Nephron (organoid): Measurements from ENCODE around the gene MT3.
"Not testable (repeated sequence)": the region's sequence is repeated elsewhere in the genome, so short reads cannot be mapped to it uniquely, and the experiment has no call there.

ENCODE experiments used
- H3K27ac Mint-ChIP-seq, 3 experiments: 2 replicates each; pipeline ENCODE4 v1.8.0; 2020; ENCODE audit warnings: mixed read lengths in 3 of 3, mild to moderate bottlenecking in 2 of 3, moderate library complexity in 1 of 3
- H3K27me3 Mint-ChIP-seq: 2 replicates; pipeline ENCODE4 v1.8.0; 2021; ENCODE audit warnings: low read depth, mild to moderate bottlenecking, moderate library complexity, mixed read lengths
- H3K36me3 Mint-ChIP-seq: 2 replicates; pipeline ENCODE4 v1.8.0; 2020; ENCODE audit warnings: low read depth, mixed read lengths
- H3K4me1 Mint-ChIP-seq: 2 replicates; pipeline ENCODE4 v1.8.0; 2020; ENCODE audit warnings: mixed read lengths
- H3K4me3 Mint-ChIP-seq, 3 experiments: 2 replicates each; pipeline ENCODE4 v1.8.0; 2020; ENCODE audit warnings: mild to moderate bottlenecking in 3 of 3, mixed read lengths in 3 of 3, moderate library complexity in 2 of 3
- H3K9me3 Mint-ChIP-seq: 2 replicates; pipeline ENCODE4 v1.8.0; 2020; ENCODE audit warnings: mixed read lengths
- CTCF ChIP-seq, 3 experiments: fragments of 200-600 bp; sonication (generic); IDR thresholded peaks; one replicate each; pipeline ENCODE4 v1.5.0; 2021; ENCODE audit warnings: antibody characterized with exemption in 3 of 3; ENCODE audit not compliant: unreplicated experiment in 3 of 3

The MT3 gene

GRCh38 chr16:56574625-56575024, 14.7 kb upstream of the MT3 start:
- H3K27ac Mint-ChIP-seq, result no peak overlapping the region
- no peak for TF ChIP-seq CTCF (IDR thresholded peaks at IDR 0.05; ENCODE audit: unreplicated experiment in 3 of 3)
- peaks cover 25% of the 10 kb centered on the region for H3K9me3 Mint-ChIP-seq
- H3K36me3 Mint-ChIP-seq, result no peaks in the 10 kb centered on the region
- no peaks in the 10 kb centered on the region for H3K27me3 Mint-ChIP-seq
- H3K4me1 Mint-ChIP-seq, result no peaks in the 10 kb centered on the region
- no peak overlapping the region for H3K4me3 Mint-ChIP-seq

GRCh38 chr16:56576585-56577299, 12.6 kb upstream of the MT3 start:
- Mint-ChIP-seq H3K36me3 (no peaks in the 10 kb centered on the region), H3K27me3 (peaks cover 15% of the 10 kb centered on the region), H3K4me1 (no peaks in the 10 kb centered on the region), H3K4me3 (no peak overlapping the region), H3K9me3 (peaks cover 25% of the 10 kb centered on the region), H3K27ac (no peak overlapping the region)
- TF ChIP-seq CTCF (IDR thresholded peaks at IDR 0.05; ENCODE audit: unreplicated experiment in 3 of 3), result peak; percentile 15 to 26 (median 21)

- Mint-ChIP-seq H3K4me3 (no peak overlapping the region), H3K27me3 (peaks cover 20% of the 10 kb centered on the region), H3K36me3 (no peaks in the 10 kb centered on the region), H3K4me1 (no peaks in the 10 kb centered on the region), H3K9me3 (peaks cover 25% of the 10 kb centered on the region), H3K27ac (no peak overlapping the region)
- no peak for TF ChIP-seq CTCF (IDR thresholded peaks at IDR 0.05; ENCODE audit: unreplicated experiment in 3 of 3)
Observed at GRCh38 chr16:56577300-56577625, 12.1 kb upstream of the MT3 start.

GRCh38 chr16:56580391-56581048, 8.8 kb upstream of the MT3 start:
- Mint-ChIP-seq H3K27ac (no peak overlapping the region), H3K9me3 (peaks cover 16% of the 10 kb centered on the region), H3K36me3 (no peaks in the 10 kb centered on the region), H3K4me3 (no peak overlapping the region), H3K4me1 (no peaks in the 10 kb centered on the region), H3K27me3 (peaks cover 44% of the 10 kb centered on the region)
- TF ChIP-seq CTCF (IDR thresholded peaks at IDR 0.05; ENCODE audit: unreplicated experiment in 3 of 3), result no peak

DNA sequence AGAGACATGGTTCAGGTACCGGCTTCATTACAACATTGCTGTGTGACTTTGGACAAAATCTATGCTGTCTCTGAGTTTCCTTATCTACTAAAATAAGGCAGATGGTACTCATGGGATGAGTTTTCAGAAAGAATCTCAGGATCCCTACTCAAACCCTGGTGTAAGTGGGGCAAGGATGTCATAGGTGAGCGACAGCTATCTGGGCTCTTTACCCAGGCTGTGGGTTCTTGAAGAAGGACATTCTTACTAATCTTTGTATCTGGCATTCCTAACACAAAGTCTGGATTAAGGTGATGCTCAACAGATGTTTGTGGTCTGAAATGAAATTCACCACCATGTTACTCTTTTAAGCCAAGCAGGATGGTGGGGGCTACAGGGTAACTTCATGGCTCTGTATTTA, 6.4 kb upstream of the MT3 start:
- not testable (repeated sequence) for H3K9me3 Mint-ChIP-seq, H3K27ac Mint-ChIP-seq, H3K4me1 Mint-ChIP-seq, H3K36me3 Mint-ChIP-seq, H3K4me3 Mint-ChIP-seq
- peaks cover 66% of the 10 kb centered on the region for H3K27me3 Mint-ChIP-seq

DNA sequence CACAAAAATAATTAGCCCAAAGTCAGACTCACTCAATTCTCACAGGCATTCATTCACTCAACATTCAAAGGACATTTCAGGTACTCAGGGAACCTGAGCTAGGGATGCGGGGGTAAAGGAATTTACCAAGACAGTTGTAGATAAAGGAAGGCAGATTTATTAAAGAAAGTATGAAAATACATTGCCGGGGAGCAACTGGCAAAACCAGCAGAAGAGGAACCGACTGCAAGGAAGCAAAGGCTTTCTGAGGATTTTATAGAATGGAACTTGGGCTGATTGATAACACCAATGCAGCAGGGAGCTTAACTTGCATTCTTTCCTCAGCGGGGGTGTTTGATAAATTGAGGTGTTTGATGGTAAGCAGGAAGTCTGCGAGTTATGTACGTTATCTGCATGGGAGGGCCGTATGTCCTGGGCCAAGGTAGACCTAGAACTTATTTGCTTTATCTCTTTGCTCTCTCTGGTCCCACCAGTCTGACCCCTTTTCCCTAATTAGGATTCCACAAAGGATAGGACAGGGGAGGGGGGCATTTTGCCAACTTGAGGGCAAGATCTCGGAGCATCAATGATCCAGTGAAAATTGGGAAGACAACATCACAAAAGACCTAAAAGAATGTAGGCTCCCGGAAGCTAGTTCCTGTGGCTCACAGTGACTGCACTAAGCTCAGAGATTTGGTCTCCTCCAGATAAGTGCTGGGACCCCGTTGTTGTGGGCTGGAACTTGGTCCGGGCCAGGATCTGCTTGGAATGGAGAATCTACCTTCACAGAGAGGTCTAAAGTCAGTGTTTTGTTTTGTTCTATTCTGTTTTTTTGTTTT, 5.8 kb upstream of the MT3 start:
- H3K27me3 Mint-ChIP-seq, result peaks cover 72% of the 10 kb centered on the region
- no peaks in the 10 kb centered on the region for H3K36me3 Mint-ChIP-seq
- no peak overlapping the region for H3K27ac Mint-ChIP-seq
- H3K4me1 Mint-ChIP-seq, result no peaks in the 10 kb centered on the region
- H3K9me3 Mint-ChIP-seq, result peaks cover 7% of the 10 kb centered on the region
- no peak for TF ChIP-seq CTCF (IDR thresholded peaks at IDR 0.05; ENCODE audit: unreplicated experiment in 3 of 3)
- H3K4me3 Mint-ChIP-seq, result no peak overlapping the region
